Glomerular endothelial cell (primary cell): ENCODE results near the gene BLOC1S2. TPM values are rescaled to one million over a fixed set of nuclear protein-coding genes. Genes with fewer than 3 reads are reported as not detected.
"Not testable (repeated sequence)": the region's sequence is repeated elsewhere in the genome, so short reads cannot be mapped to it uniquely, and the experiment has no call there.

ENCODE experiments used
- DNase-seq: peaks from one replicate; pipeline ENCODE4 v3.0.0-alpha.2; 2011; ENCODE audit warnings: low read depth, low spot score; ENCODE audit errors: extremely low read depth
- total RNA-seq: library from RNA; depleted of rRNA; stranded (reverse); fragments of >200 nt; gene quantifications from 2 replicates; pipeline ENCODE4 v1.2.3, GENCODE V29; 2015

BLOC1S2 gene
- total RNA-seq, 1 donor from 2014 or later: 33.7 TPM

DNA sequence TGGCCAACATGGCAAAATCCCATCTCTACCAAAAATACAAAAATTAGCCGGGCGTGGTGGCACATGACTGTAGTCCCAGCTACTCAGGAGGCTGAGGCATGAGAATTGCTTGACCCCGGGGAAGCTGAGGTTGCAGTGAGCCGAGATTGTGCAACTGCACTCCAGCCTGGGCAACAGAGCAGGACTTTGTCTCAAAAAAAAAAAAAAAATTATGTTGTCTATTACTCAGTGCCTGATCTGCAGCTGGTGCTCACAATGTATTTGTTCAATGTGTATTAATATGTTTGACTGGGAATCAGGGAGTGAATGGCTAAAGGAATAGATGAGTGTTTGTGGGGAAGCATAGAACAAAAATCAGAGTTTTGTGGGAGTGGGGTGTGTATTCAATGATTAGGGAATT, 5.8 kb upstream of the BLOC1S2 start:
- DNase-seq: not testable (repeated sequence)

DNA sequence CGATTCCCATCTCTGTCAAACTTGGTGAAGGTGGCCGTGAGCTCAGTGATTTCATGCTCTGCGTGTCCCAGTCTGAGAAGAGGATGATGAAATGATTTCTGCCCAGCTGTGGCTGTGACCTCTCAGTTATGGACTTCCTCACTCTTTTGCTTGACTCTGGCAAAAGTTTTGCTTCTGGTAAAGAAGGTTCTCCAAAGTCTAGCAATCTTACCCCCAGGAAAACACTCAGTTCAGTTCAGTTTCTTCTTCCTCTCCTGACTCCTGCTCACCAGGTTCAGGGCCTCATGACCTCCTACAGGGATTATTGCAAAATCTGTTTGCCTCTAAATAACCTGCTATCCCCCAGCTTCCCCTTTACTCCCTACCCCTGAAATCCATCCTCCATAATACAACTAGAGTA, 4.9 kb upstream of the BLOC1S2 start:
- DNase-seq: no peak

DNA sequence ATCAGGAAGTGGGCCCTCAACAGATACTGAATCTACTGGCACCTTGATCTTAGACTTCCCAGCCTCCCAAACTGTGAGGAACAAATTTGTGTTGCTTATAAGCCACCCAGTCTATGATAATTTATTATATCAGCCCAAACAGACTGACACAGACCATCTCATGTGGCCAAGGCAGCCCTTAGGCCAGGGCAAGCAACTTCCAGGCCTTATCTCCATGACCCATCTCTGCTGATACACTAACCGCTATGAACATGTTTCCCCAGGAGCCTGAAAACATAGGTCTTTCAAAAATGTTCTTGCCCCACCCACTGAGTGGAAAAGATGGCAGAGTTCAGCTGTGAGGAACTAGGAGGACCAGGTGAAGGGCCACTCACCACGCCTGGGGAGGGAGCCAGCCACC, 3.2 kb upstream of the BLOC1S2 start:
- DNase-seq: no peak

DNA sequence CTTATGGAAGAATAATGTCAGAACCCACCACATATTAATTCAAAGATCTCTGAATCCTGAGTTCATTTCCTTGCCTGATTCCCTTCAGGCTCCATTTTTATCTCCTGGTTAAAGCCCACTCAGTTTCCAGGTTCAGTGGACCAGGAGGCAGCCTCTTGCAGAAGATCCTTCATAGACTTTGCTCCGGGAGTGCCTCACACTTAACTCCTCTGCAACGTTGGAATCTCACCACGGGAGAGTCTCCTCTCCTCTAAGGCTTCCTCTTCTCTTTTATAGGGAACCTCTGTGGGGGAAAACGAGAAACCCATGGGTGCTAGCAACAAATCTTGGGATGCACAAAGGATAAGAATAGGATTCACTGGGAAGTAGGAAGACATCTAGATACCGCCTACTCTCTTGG, 1.7 kb upstream of the BLOC1S2 start:
- no peak for DNase-seq

DNA sequence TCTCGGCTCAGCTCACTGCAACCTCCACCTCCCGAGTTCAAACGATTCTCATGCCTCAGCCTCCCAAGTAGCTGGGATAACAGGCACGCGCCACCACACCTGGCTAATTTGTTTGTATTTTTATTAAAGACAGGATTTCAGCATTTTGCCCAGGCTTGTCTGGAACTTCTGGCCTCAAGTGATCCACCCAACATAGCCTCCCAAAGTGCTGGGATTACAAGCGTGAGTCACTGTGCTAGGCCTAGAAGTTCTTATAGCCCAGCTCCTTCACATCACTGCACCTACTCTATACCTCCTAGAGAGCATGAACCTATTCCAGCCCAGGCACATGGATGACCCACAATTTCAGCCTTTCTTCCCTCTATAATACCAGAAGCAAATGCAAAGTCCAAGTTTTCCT, 1.3 kb upstream of the BLOC1S2 start:
- DNase-seq: no peak

DNA sequence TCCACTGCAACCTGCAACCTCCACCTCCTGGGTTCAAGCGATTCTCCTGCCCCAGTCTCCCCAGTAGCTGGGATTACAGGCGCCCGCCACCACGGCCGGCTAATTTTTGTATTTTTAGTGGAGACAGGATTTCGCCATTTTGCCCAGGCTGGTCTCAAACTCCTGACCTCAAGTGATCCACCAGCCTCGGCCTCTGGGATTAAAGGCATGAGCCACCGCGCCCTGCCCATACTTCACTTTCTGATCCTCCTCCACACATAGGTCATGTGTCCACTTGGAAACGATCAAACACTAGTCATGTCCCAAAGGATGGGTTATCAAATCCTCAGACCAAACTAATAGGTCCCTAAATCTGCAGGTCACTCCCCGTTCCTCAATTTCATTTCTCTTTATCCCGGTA, 1.2 kb downstream of the BLOC1S2 start:
- DNase-seq: not testable (repeated sequence)

DNA sequence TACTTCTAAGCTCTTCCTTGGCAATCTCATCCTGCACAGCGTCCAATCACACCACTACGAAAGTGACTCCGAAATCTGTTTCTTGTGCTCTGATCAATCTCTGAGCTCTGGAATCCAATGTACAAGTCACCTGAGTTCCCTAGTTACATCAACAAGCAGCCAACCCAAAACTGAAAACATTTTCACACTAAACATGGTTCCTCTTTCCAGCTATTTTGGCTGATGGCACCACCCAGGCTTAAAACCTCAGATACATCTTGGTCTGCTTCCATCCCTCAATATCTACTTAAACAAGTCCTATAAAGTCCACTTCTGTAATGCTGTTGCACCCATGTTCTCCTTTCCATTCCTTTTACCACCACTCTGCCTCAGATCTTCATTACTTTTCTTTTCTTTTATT, 3.6 kb downstream of the BLOC1S2 start:
- DNase-seq: no peak

DNA sequence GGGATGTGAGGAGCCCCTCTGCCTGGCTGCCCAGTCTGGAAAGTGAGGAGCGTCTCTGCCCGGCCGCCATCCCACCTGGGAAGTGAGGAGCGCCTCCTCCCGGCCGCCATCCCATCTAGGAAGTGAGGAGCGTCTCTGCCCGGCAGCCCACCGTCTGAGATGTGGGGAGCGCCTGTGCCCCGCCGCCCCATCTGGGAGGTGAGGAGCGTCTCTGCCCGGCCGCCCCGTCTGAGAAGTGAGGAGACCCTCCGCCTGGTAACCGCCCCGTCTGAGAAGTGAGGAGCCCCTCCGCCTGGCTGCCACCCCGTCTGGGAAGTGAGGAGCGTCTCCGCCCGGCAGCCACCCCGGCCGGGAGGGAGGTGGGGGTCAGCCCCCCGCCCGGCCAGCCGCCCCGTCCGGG, 9.5 kb downstream of the BLOC1S2 start:
- DNase-seq: not testable (repeated sequence)

DNA sequence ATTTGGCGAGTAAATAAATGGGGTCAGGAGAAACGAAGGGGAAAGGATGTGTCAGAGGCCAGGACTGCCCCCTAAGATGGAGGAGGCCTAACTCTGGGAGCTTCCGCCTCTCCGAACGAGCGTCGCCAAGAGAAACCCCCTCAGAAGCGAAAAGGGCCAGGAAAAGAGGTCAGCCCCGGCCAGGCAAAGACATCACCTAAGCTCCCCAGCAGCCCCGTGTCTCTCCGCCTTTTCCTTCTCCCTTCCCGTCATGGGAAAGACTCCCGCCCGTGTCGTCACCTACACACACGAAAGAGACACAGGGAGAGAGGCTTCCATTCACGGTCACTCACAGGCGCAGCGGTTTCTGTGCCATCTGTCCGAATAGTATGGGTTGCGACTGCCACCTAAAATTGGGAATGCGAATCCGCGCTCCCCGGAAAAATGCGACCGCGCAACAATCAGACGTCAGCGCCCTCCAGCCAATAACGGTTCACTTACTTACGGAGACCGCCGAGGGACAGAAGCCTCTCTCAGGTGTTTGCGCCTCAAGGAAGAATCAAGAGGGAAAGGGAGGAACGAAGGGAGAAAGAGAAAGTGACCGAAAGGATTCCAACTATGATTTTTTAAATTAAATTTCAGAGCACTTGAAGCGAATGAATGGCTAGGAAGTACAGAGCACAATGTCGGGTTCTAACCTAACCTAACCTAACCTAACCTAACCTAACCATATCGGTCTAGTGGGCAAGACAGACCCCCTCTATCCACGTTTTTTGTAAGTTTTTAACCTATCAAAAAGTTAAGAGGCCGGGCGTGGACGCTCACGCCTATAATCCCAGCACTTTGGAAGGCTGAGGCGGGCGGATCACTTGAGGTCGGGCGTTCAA, 19.0 kb downstream of the BLOC1S2 start, which contains the start of gene CWF19L1:
TSS of gene CWF19L1 (minus strand) at position 400 of the 866 bp plus-strand sequence. CDS start at position 355, 45 bp downstream.
- DNase-seq: peak; percentile 29

DNA sequence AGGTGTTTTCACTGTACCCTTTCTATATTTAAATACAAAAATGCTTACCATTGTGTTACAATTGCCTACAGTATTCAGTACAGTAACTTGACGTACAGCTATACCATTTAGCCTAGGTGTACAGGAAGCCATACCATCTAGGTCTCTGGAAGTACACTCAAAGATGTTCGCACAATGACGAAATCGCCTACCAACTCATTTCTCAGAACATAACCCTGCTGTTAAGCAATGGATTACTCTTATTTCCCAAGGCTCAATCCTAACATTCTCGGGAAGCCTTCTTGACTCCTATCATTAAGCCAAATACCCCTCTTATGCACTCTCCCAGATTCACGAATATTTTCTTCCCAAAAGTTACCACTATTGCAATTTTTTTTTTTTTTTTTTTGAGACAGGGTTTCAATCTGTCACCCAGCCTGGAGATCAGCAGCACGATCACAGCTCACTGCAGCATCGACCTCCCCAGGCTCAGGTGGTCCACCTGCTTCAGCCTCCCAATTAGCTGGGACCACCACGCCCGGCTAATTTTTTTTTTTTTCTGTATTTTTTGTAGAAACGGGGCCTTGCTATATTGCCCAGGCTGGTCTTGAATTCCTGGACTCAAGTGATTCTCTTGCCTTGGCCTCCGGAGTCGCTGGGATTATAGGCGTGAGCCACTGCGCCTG, 20.5 kb downstream of the BLOC1S2 start:
- no peak for DNase-seq

DNA sequence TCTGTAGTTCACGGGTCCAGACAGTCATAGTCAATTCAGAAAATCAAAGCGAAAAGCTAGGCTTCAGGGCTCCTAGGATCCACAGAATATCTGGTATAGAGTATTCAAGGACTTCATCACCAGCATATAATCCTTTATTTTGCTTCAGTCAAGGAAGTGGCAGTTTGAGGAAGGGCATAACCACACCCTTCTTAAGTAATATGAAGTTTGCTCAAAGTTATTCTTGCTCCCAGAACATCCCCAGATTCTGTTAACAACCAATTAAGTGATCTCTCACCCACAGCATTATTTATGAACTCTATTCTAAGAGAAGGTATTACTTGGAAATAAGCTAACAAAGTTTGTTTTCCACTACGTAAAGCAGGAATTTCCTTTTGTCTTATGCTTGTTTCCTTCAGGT, 32.3 kb downstream of the BLOC1S2 start:
- no peak for DNase-seq

DNA sequence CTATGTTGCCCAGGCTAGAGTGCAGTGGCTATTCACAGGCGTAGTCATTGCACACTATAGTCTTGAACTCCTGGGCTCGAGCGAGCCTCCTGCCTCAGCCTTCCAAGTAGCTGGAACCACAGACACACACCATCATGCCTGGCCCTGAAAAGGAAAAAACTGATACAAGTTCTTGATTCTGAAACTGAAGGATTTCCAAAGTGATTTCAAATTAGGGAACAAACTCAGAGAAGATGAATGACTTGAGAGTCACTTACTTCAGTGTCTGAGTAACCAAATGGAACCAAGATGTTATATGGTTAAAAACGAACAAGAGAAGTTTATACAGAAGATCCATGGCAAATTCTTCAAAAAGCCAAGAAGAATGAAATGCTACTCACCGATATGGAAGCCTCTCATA, 33.4 kb downstream of the BLOC1S2 start:
- no peak for DNase-seq

DNA sequence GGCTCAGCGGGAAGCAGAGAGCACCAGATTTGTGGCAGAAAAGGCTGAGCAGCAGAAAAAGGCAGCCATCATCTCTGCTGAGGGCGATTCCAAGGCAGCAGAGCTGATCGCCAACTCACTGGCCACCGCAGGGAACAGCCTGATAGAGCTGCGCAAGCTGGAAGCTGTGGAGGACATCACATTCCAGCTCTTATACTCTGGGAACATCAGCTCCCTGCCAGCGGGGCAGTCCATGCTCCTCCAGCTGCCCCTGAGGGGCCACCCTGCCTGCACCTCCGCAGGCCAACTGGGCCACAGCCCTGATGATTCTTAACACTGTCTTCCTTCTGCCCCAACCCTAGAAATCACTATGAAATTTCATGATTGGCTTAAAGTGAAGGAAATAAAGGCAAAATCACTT, 37.7 kb downstream of the BLOC1S2 start:
- DNase-seq: no peak

DNA sequence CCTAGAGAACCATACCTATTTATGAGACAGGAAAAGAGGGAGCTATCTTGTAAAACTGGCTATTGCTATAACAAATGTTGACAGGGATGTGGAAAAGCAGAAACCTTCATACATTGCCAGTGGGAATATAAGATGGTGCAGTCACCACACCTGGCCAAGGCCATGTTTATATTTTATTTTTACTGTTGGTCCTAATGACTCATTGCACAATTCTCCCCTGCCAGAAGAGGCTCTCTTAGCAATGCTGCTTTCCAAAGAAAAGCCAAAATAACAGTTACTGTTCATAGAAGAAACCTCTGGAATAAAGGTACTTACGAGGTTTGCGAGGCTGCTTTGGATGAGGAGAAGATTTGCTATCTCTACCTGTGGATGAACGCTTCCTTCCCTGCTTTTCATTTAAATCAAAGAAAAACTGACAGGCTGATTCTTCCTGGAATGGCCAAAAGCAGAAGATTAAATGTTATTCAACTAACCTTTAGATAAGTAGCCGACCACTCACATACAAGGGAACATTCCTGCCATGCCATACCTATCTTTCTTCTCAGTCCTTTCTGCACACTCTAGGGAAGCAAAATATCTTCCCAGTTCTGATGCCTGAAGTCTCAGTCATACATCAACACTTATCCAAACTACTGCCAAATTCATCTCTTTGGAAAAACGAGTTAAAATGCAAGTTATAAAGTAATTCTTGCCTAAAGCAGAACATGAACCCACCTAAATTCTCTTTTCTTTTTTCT, 40.8 kb downstream of the BLOC1S2 start:
- no peak for DNase-seq

DNA sequence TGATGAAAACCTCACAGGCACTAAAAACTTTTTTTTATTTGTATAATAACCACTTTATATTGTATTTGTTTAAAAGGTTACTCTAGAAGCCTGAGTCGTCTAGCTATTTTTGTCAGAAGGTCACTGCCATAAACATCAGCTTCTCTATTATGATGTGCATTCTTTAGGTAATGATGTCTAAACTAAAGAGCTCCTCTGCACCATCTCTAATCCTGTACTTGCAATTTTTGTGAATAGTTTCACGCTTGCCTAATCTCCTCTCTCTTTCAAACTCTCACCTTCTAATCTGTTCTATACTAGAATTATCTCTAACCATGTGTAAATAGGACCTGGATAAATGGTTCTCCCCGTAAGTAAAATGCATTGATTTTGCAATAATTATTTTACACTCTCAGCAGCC, 46.6 kb downstream of the BLOC1S2 start:
- no peak for DNase-seq

DNA sequence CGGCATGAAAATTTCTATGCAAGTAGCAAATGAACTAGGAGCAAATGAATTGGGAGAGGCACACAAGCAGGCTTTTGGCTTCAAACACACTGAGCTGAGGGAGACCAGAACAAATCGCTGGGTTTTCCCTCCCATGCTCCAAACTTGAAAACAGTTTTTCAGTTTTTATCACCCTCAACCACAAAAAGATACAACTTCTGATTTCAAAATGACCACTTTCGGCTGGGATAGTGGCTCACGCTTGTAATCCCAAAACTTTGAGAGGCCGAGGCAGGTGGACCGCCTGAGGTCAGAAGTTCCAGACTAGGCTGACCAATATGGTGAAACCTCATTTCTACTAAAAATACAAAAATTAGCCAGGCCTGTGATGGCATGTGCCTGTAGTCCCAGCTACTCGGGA, 48.1 kb downstream of the BLOC1S2 start:
- no peak for DNase-seq

DNA sequence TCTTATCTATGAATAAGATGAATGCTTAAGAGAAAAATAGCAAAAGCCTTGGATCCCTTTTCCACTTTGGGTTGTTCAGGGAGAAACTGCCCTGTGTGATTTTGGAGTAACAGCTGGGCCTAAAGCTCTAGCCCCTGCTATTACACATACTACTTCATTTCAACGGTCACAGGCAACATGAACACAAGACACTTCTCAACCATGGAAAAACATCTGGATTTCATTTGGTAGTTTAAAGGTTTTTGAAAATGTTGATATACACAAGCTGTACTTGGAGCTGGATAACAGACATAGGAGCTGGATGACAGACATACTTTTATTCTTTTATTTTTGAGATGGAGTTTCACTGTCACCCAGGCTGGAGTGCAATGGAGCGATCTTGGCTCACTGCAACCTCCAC, 54.4 kb downstream of the BLOC1S2 start:
- DNase-seq: no peak

DNA sequence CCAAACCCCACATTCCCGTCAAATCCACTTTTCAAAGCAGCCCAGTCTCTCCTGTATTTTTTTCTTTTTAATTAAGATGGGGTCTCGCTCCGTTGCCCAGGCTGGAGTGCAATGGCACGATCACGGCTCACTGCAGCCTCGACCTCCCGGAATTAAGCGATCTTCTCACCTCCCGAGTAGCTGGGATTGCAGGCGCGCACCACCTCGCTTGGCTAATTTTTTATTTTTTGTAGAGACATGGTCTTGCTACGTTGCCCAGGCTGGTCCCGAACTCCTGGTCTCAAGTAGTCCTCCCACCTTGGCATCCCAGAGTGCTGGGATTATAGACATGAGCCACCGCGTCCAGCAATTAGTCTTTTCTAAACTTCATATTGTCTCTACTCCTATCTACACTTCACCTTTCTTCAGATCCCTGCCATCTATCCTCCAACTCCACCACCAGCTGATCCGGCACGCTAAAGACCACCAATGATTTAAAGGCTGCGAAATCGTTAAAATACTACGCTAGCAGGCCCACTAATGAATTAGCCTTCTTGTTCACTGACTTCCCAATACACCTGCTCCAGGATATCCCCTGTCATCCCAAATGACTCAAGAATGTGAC, 56.6 kb downstream of the BLOC1S2 start:
- no peak for DNase-seq

DNA sequence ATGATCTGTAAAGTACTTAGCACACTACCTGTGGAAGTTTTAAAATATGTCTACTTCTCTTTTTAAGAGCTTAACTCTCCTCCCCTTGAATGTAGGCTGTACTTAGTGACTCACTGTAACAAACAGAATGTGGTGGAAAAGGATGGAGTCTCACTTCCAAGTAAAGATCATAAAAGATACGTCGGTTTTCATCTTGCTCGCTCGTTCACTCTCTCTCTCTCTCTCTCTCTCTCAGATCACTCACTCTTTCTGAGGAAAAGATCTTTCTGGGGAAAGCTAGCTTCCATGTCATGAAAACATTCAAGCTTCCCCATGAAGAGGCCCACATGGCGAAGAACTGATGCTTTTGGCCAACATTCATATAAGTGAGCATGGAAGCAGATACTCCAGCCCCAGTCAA, 62.6 kb downstream of the BLOC1S2 start:
- no peak for DNase-seq
